GM12878 (cell line): Measurements from ENCODE around the gene SLC39A1. TPM values are rescaled to one million over a fixed set of nuclear protein-coding genes. Genes with fewer than 3 reads are reported as not detected.
A peak's percentile ranks its signal among the peaks of the same experiment; 100 is the strongest.

Source experiments
- ATAC-seq: fragments of 200-7000 bp; cut with Tn5 transposase; 3 replicates; pipeline ENCODE4 v1.9.1; 2020; ENCODE audit warnings: mild to moderate bottlenecking, moderate library complexity
- BruUV-seq: library from RNA; stranded (reverse); fragments of 400-500 nt; replicated peaks from 2 replicates; lab custom pipeline; 2021; lab: Mats Ljungman, UMichigan
- CTCF ChIA-PET: fragments of 300-600 bp; sonication (Branson Sonifier 250); formaldehyde crosslinking; extraction: SDS; loops from one replicate; lab custom pipeline; 2021; ENCODE audit warnings: inconsistent platforms; lab: Yijun Ruan, JAX
- POLR2A ChIA-PET: fragments of 350-600 bp; formaldehyde crosslinking; extraction: SDS; loops from one replicate; lab custom pipeline; 2021; ENCODE audit warnings: inconsistent platforms; lab: Charles Lee
- RAD21 ChIA-PET: fragments of 300-600 bp; sonication (Branson Sonifier 250); formaldehyde crosslinking; loops from one replicate; lab custom pipeline; 2023; ENCODE audit warnings: antibody characterized with exemption; ENCODE audit not compliant: unreplicated experiment; lab: Charles Lee
- SMC1A ChIA-PET: fragments of 300-600 bp; sonication (Branson Sonifier 250); formaldehyde crosslinking; loops from one replicate; lab custom pipeline; 2023; ENCODE audit not compliant: unreplicated experiment, uncharacterized antibody; lab: Charles Lee
- DNase-seq: peaks from one replicate; pipeline ENCODE4 v3.0.0-alpha.2; 2011; ENCODE audit warnings: low read depth, low spot score
- FAIRE-seq: peaks from 3 replicates; lab custom pipeline; 2011; peaks lifted over from hg19 to GRCh38; lab: Jason Lieb, UNC
- H2AFZ ChIP-seq: 2 replicates; pipeline ENCODE4 v1.6.0; 2011; ENCODE audit warnings: low read depth, low read length, control low read depth; ENCODE audit not compliant: control insufficient read depth
- H3K27ac ChIP-seq: 2 replicates; pipeline ENCODE4 v1.5.1; 2011; ENCODE audit warnings: control low read depth; ENCODE audit not compliant: control insufficient read depth, insufficient read depth
- H3K27me3 ChIP-seq, 2 experiments: replicated peaks in 1 of 2; 2 replicates each; pipeline versions ENCODE4 v1.6.0 to v1.6.1; 2011; ENCODE audit warnings: low read length in 1 of 2; ENCODE audit not compliant: control insufficient read depth in 2 of 2, insufficient read depth in 2 of 2
- H3K36me3 ChIP-seq, 2 experiments: 2 replicates each; pipeline ENCODE4 v1.5.1; 2011; ENCODE audit warnings: low read length in 1 of 2; ENCODE audit not compliant: control insufficient read depth in 2 of 2, insufficient read depth in 2 of 2
- H3K4me1 ChIP-seq: 2 replicates; pipeline ENCODE4 v1.6.1; 2011; ENCODE audit warnings: mild to moderate bottlenecking, low read length, moderate library complexity, mixed read lengths; ENCODE audit not compliant: control insufficient read depth, insufficient read depth
- H3K4me2 ChIP-seq: 2 replicates; pipeline ENCODE4 v1.6.0; 2011; ENCODE audit warnings: control low read depth; ENCODE audit not compliant: control insufficient read depth, insufficient read depth
- H3K4me3 ChIP-seq: fragments of 200-600 bp; sonication (generic); 2 replicates; pipeline ENCODE4 v1.5.1; 2016
- H3K79me2 ChIP-seq: 2 replicates; pipeline ENCODE4 v1.6.0; 2011; ENCODE audit warnings: low read length; ENCODE audit not compliant: control insufficient read depth, insufficient read depth
- H3K9ac ChIP-seq: 2 replicates; pipeline ENCODE4 v1.8.0; 2011; ENCODE audit warnings: low read length, control low read depth, mixed read lengths; ENCODE audit not compliant: control insufficient read depth, insufficient read depth
- H3K9me3 ChIP-seq: replicated peaks from 3 replicates; pipeline ENCODE4 v1.5.1; 2011; ENCODE audit warnings: mild to moderate bottlenecking, low read length; ENCODE audit not compliant: control insufficient read depth, insufficient read depth
- H4K20me1 ChIP-seq: 2 replicates; pipeline ENCODE4 v1.6.0; 2011; ENCODE audit not compliant: control insufficient read depth, insufficient read depth
- ATF7 ChIP-seq: fragments of 450-650 bp; IDR thresholded peaks from 2 replicates; pipeline ENCODE4 v1.6.1; 2016; ENCODE audit warnings: low read depth, mild to moderate bottlenecking
- FOS ChIP-seq: IDR thresholded peaks from 3 replicates; pipeline ENCODE4 v1.6.1; 2011; ENCODE audit warnings: borderline replicate concordance; ENCODE audit not compliant: insufficient read length; ENCODE audit errors: extremely low read depth
- HDGF ChIP-seq: fragments of 450-650 bp; IDR thresholded peaks from 2 replicates; pipeline ENCODE4 v1.6.1; 2016; ENCODE audit warnings: antibody characterized with exemption
- MEF2A ChIP-seq: IDR thresholded peaks from 2 replicates; pipeline ENCODE4 v1.6.1; 2011; ENCODE audit warnings: low read depth, mild to moderate bottlenecking, low read length, moderate library complexity; ENCODE audit not compliant: insufficient read depth
- NRF1 ChIP-seq: conservative IDR thresholded peaks from 2 replicates; pipeline ENCODE4 v1.6.1; 2011; ENCODE audit warnings: mild to moderate bottlenecking, low read depth, low read length, improper control_type of control experiment
- POLR2AphosphoS5 ChIP-seq: IDR thresholded peaks from 2 replicates; pipeline ENCODE4 v1.6.1; 2011; ENCODE audit warnings: mild to moderate bottlenecking, low read length, inconsistent platforms
- RELA ChIP-seq: fragments of 450-650 bp; IDR thresholded peaks from 2 replicates; pipeline ENCODE4 v1.8.0; 2014; ENCODE audit warnings: borderline replicate concordance; ENCODE audit not compliant: partially characterized antibody
- SMC3 ChIP-seq: IDR thresholded peaks from 2 replicates; pipeline ENCODE4 v1.6.1; 2011; ENCODE audit warnings: low read length, improper control_type of control experiment, borderline replicate concordance
- ZZZ3 ChIP-seq: IDR thresholded peaks from 2 replicates; pipeline ENCODE4 v1.6.1; 2011; ENCODE audit warnings: low read depth; ENCODE audit not compliant: control insufficient read depth, insufficient read length
- WGBS: methylation state at CpG from one replicate; pipeline ENCODE4 v1.1.6; 2016; ENCODE audit warnings: low lambda C conversion rate; ENCODE audit not compliant: insufficient replicate concordance, insufficient coverage; ENCODE audit errors: missing lambda C conversion rate; 5-methylcytosine and 5-hydroxymethylcytosine counted together
- in situ Hi-C: fragments of 300-500 bp; cut with MboI; formaldehyde crosslinking; loops from 9 replicates; pipeline ENCODE4 v1.14.3; 2018; ENCODE audit warnings: mixed read lengths
- intact Hi-C: fragments of 100-400 bp; cut with micrococcal nuclease; formaldehyde crosslinking; loops from one replicate; pipeline ENCODE4 v1.14.2; 2022; ENCODE audit not compliant: unreplicated experiment
- polyA plus RNA-seq, 11 experiments: library from polyadenylated mRNA; depleted of rRNA in 4 of 11; unstranded in 6 of 11; stranded (reverse) in 5 of 11; fragments of >200 nt; fragmentation: Nextera tagmentation in 4 of 11; fragmentation: Illumina TruSeq in 1 of 11; extraction: Ambion mirVana in 4 of 11; extraction: Trizol in 1 of 11; gene quantifications; 1 replicate in 1 of 11; 2 replicates in 10 of 11; pipeline versions ENCODE4 v1.2.1 to v1.2.3, GENCODE V29; 2011 to 2016; ENCODE audit warnings: inconsistent platforms in 2 of 11, missing spikeins in 2 of 11, low read depth in 1 of 11
- total RNA-seq, 4 experiments: library from RNA; depleted of rRNA in 3 of 4; stranded (reverse); fragments of >200 nt in 3 of 4; fragmentation: Illumina TruSeq in 1 of 4; extraction: Trizol in 1 of 4; gene quantifications; 2 replicates each; pipeline versions ENCODE4 v1.2.1 to v1.2.3, GENCODE V29; 2013 to 2021
- TF ChIP-seq, protein P1 (sequence below): fragments of 450-650 bp; IDR thresholded peaks from 2 replicates; pipeline ENCODE4 v1.6.1; 2017; ENCODE audit warnings: mild to moderate bottlenecking, low read depth, inconsistent platforms; ENCODE audit not compliant: poor library complexity, severe bottlenecking
- TF ChIP-seq, protein P2 (sequence below): IDR thresholded peaks from 2 replicates; pipeline ENCODE4 v1.6.1; 2012; ENCODE audit warnings: low read depth, low read length, improper control_type of control experiment

The SLC39A1 gene
- total and polyA plus RNA-seq, 10 of the 15 experiments (the other 5 are each of a cell fraction or from before 2014, with no cell fraction given) = 8.8 to 98.6 (median 72.4) TPM

DNA sequence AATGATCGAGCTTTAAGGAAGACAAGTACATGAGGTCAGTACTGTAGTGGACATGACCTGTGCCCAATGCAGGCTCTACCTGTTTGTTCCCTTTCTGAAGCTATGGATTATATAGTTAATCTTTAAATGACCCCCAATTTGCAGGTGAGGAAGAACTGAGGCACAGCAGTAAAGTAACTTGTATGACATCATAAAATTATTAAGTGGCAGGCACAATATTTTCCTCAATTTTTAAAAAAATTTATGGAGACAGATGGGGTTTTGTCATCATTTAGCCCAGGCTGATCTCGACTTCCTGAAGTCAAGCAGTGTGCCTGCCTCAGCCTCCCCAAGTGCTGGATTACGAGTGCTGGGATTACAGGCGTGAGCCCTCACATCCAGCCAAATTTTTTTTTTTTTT is 36.9 kb downstream of the SLC39A1 start:
- no peak overlapping the region for H2AFZ ChIP-seq
- POLR2A ChIA-PET = interaction anchor here (0.6 to 10.1 kb wide), 5 partner anchors 18 to 401 kb away, joined by 3 to 83 read pairs (median 4); partner anchors contain the start of genes DENND4B and SLC39A1

DNA sequence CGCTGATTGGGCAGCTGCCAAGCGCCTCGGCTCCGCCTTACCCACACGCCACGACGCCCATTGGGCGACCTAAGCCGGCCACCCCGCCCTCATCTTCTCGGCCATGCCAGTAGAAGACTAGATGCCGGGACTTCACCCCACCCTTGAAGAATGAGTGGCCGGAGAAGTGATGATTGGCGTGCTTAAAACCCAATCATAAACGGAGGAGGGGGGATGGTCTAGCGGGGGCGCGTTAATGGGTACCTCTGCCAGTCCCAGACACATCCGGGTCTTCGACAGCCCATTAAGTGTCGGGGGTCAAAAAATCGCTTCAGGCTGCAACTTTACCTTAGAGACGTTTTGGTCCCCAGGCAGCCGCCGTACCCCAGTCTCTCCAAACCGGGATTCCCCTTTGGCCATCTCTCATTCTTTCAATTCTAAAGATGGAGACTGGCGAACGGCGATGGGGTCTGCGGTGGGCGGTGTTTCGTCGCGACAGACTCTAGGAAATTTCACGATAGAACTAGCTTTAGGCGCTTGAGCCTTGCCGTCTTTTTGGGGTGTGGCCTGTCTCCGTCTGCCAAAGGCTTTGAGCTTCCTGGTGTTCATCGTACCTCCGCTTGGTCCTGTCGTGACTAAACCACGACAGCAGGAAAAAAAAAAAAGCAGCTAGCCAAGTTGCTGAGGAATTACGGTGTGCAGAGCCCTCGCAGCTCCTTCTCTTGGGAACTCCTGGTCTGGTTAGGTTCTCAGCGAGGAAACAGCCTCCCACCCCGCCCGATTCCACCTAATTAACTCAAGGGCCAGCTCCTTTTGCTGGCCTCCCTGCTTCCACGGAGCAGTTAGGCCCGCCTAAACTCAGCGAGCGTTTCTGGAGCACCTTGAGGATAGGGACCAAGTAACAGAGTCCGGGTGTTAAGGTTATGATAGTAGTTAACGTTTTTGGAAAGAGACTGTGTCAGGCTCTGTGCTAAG is 40.1 kb downstream of the SLC39A1 start, which contains the start of gene GATAD2B:
Gene GATAD2B (minus strand): TSS at position 1 of the 954 bp plus-strand sequence. CDS start 94,625 bp downstream, outside the sequence.
- in situ Hi-C loops (no loop called here), intact Hi-C loops (loop anchor here (2.0 to 5.0 kb wide), 5 partner anchors 22 to 194 kb away; partner anchors contain the start of genes INTS3 and RAB13)
- ATAC-seq (peak; percentile 96), DNase-seq (peak; percentile 100), FAIRE-seq (peak; percentile 91)
- ChIA-PET SMC1A (interaction anchor here (0.9 to 7.7 kb wide), 10 partner anchors 22 to 118 kb away, joined by 3 to 59 read pairs (median 8); partner anchors contain the start of genes CREB3L4, DENND4B, RAB13 and SLC39A1), RAD21 (interaction anchor here (0.7 to 6.4 kb wide), 18 partner anchors 12 to 276 kb away, joined by 3 to 55 read pairs (median 6); partner anchors contain the start of genes CREB3L4, DENND4B, JTB and RAB13), POLR2A (interaction anchor here (0.6 to 10.1 kb wide), 18 partner anchors 21 to 1281 kb away, joined by 3 to 83 read pairs (median 3); partner anchors contain the start of genes CREB3L4, CRTC2, DENND4B and JTB), CTCF (interaction anchor here (0.8 to 14.9 kb wide), 15 partner anchors 22 to 348 kb away, joined by 3 to 138 read pairs (median 5); partner anchors contain the start of genes CREB3L4, DENND4B, JTB and RAB13)
- under 1% methylated on average over 53 of the region's 53 CpGs for WGBS
- H3K4me3 ChIP-seq = peak within 1 kb of the TSS; percentile 98
- peak within 1 kb of the TSS; percentile 93 for H3K4me2 ChIP-seq
- peak within 1 kb of the TSS; percentile 99 for H3K9ac ChIP-seq
- BruUV-seq = TSS peak; percentile 98
- peak within 1 kb of the TSS; percentile 77 for H2AFZ ChIP-seq
- peaks cover 11% of the 10 kb centered on the region for H3K4me1 ChIP-seq
- no peaks in the 10 kb centered on the region for H3K9me3 ChIP-seq
- H3K27me3 ChIP-seq = no peaks in the 10 kb centered on the region
- peaks cover 49% of the 10 kb centered on the region for H3K79me2 ChIP-seq
- no peaks in the 10 kb centered on the region for H3K36me3 ChIP-seq
- no peaks in the 10 kb centered on the region for H4K20me1 ChIP-seq
- peak within 1 kb of the TSS; percentile 99 for H3K27ac ChIP-seq
- TF ChIP-seq POLR2AphosphoS5 (peak; percentile 79), SMC3 (no peak), HDGF (peak; percentile 25; the same call in 1 of the 2 replicates), ZZZ3 (no peak), FOS (peak; percentile 90), MEF2A (0 out of 2 replicates have a peak, but pooled peaks have one; percentile 46), NRF1 (no peak)
- TF ChIP-seq, protein P1, sequence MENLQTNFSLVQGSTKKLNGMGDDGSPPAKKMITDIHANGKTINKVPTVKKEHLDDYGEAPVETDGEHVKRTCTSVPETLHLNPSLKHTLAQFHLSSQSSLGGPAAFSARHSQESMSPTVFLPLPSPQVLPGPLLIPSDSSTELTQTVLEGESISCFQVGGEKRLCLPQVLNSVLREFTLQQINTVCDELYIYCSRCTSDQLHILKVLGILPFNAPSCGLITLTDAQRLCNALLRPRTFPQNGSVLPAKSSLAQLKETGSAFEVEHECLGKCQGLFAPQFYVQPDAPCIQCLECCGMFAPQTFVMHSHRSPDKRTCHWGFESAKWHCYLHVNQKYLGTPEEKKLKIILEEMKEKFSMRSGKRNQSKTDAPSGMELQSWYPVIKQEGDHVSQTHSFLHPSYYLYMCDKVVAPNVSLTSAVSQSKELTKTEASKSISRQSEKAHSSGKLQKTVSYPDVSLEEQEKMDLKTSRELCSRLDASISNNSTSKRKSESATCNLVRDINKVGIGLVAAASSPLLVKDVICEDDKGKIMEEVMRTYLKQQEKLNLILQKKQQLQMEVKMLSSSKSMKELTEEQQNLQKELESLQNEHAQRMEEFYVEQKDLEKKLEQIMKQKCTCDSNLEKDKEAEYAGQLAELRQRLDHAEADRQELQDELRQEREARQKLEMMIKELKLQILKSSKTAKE = peak; percentile 94
- TF ChIP-seq, protein P2, sequence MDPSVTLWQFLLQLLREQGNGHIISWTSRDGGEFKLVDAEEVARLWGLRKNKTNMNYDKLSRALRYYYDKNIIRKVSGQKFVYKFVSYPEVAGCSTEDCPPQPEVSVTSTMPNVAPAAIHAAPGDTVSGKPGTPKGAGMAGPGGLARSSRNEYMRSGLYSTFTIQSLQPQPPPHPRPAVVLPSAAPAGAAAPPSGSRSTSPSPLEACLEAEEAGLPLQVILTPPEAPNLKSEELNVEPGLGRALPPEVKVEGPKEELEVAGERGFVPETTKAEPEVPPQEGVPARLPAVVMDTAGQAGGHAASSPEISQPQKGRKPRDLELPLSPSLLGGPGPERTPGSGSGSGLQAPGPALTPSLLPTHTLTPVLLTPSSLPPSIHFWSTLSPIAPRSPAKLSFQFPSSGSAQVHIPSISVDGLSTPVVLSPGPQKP = no peak

More for the DNA sequence above, 36.9 kb downstream of the SLC39A1 start:
- FAIRE-seq = no peak
- SMC1A ChIA-PET = interaction anchor here (3.8 kb wide), 1 partner anchor 18 kb away, joined by 16 read pairs; no protein-coding TSS in a partner anchor
- Histone ChIP-seq H3K4me2 (no peak overlapping the region), H3K4me3 (no peak overlapping the region), H3K27me3 (no peaks in the 10 kb centered on the region), H3K4me1 (peaks cover 18% of the 10 kb centered on the region), H3K9ac (no peak overlapping the region), H3K36me3 (peaks cover 1 to 6% of the 10 kb centered on the region in 2 experiments; a peak in 2 of 4 replicates), H3K27ac (no peak overlapping the region), H4K20me1 (no peaks in the 10 kb centered on the region), H3K9me3 (no peaks in the 10 kb centered on the region), H3K79me2 (peaks cover 19% of the 10 kb centered on the region)
- DNase-seq = no peak
- ATAC-seq = no peak
- in situ Hi-C loops = no loop called here
- 97% methylated on average over 4 of the region's 4 CpGs for WGBS
- CTCF ChIA-PET = interaction anchor here (0.6 to 1.5 kb wide), 2 partner anchors 58 to 105 kb away, joined by 3 to 5 read pairs; no protein-coding TSS in a partner anchor
- RAD21 ChIA-PET = no interaction called here
- BruUV-seq = no TSS peak
- TF ChIP-seq RELA (no peak), ATF7 (0 out of 2 replicates have a peak, but pooled peaks have one; percentile 22)
- intact Hi-C loops = no loop called here
